A673 (cell line): Measurements from ENCODE around the gene DYRK1A. TPM values are rescaled to one million over a fixed set of nuclear protein-coding genes. Genes with fewer than 3 reads are reported as not detected.

Experiments
- BruUV-seq: library from RNA; stranded (reverse); fragments of 400-500 nt; replicated peaks from 2 replicates; lab custom pipeline; 2021; lab: Mats Ljungman, UMichigan
- CTCF ChIA-PET: fragments of 300-600 bp; sonication (Branson Sonifier 250); formaldehyde crosslinking; loops from one replicate; lab custom pipeline; 2022; ENCODE audit warnings: antibody characterized with exemption; lab: Charles Lee
- POLR2A ChIA-PET: fragments of 300-600 bp; sonication (Branson Sonifier 250); formaldehyde crosslinking; loops from one replicate; lab custom pipeline; 2022; ENCODE audit warnings: antibody characterized with exemption; ENCODE audit not compliant: low non-redundant PET; lab: Charles Lee
- DNase-seq: peaks from one replicate; pipeline ENCODE4 v3.0.0-alpha.2; 2015; ENCODE audit warnings: low spot score
- H3K27ac ChIP-seq: fragments of 200-600 bp; sonication (generic); 2 replicates; pipeline ENCODE4 v1.5.1; 2016; ENCODE audit warnings: mixed run types, low read depth, mild to moderate bottlenecking, mixed read lengths, antibody characterized with exemption, low read length; ENCODE audit not compliant: poor library complexity, severe bottlenecking
- H3K27me3 ChIP-seq: fragments of 200-600 bp; sonication (generic); replicated peaks from 2 replicates; pipeline ENCODE4 v1.6.1; 2017; ENCODE audit warnings: mixed run types, low read depth, mild to moderate bottlenecking, mixed read lengths, antibody characterized with exemption, low read length; ENCODE audit not compliant: insufficient read depth, poor library complexity
- H3K36me3 ChIP-seq: fragments of 200-600 bp; sonication (generic); 2 replicates; pipeline ENCODE4 v1.6.1; 2016; ENCODE audit warnings: mixed run types, mild to moderate bottlenecking, mixed read lengths, antibody characterized with exemption, low read length; ENCODE audit not compliant: insufficient read depth, poor library complexity, severe bottlenecking
- H3K4me1 ChIP-seq: fragments of 200-600 bp; sonication (generic); 2 replicates; pipeline ENCODE4 v1.6.1; 2017; ENCODE audit warnings: mixed run types, mild to moderate bottlenecking, mixed read lengths, antibody characterized with exemption, low read length; ENCODE audit not compliant: insufficient read depth, poor library complexity, severe bottlenecking
- H3K4me3 ChIP-seq: fragments of 200-600 bp; sonication (generic); 2 replicates; pipeline ENCODE4 v1.5.1; 2016; ENCODE audit warnings: low read depth, mixed run types, mild to moderate bottlenecking, mixed read lengths, low read length; ENCODE audit not compliant: poor library complexity, severe bottlenecking
- H3K9me3 ChIP-seq: fragments of 200-600 bp; sonication (generic); 2 replicates; pipeline ENCODE4 v1.6.1; 2016; ENCODE audit warnings: mixed run types, low read depth, mild to moderate bottlenecking, mixed read lengths, antibody characterized with exemption, low read length; ENCODE audit not compliant: poor library complexity, severe bottlenecking
- CTCF ChIP-seq: fragments of 300-800, 200-600 bp; sonication (generic); conservative IDR thresholded peaks from 2 replicates; pipeline ENCODE4 v1.5.1; 2017; ENCODE audit warnings: low read depth, mild to moderate bottlenecking, antibody characterized with exemption, low read length, moderate library complexity, mixed read lengths
- EZH2 ChIP-seq: fragments of 200-600 bp; sonication (generic); IDR thresholded peaks from 2 replicates; pipeline ENCODE4 v1.6.1; 2017; ENCODE audit warnings: borderline replicate concordance, low read depth, mild to moderate bottlenecking, mixed read lengths, antibody characterized with exemption, low read length; ENCODE audit not compliant: poor library complexity, severe bottlenecking
- intact Hi-C: fragments of 100-400 bp; cut with micrococcal nuclease; formaldehyde crosslinking; loops from one replicate; pipeline ENCODE4 v1.10.0; 2022; ENCODE audit not compliant: unreplicated experiment
- total RNA-seq: library from RNA; stranded (reverse); gene quantifications from 2 replicates; pipeline ENCODE4 v1.2.3, GENCODE V29; 2021

The DYRK1A gene
- total RNA-seq, 1 experiment from 2014 or later = 70.5 TPM

- Histone ChIP-seq H3K4me3 (no peak overlapping the region), H3K27me3 (no peaks in the 10 kb centered on the region), H3K36me3 (no peaks in the 10 kb centered on the region), H3K9me3 (no peaks in the 10 kb centered on the region), H3K27ac (no peak overlapping the region), H3K4me1 (peaks cover 7% of the 10 kb centered on the region)
- DNase-seq = no peak
- POLR2A ChIA-PET = no interaction called here
- no TSS peak for BruUV-seq
- intact Hi-C loops = loop anchor here (10.0 kb wide), 1 partner anchor 204 kb away; the partner anchor contains the start of gene DYRK1A
- CTCF ChIA-PET = no interaction called here
- TF ChIP-seq EZH2 (no peak), CTCF (no peak)
Observed at GRCh38 chr21:37568916-37569315, 202.3 kb downstream of the DYRK1A start.

DNA sequence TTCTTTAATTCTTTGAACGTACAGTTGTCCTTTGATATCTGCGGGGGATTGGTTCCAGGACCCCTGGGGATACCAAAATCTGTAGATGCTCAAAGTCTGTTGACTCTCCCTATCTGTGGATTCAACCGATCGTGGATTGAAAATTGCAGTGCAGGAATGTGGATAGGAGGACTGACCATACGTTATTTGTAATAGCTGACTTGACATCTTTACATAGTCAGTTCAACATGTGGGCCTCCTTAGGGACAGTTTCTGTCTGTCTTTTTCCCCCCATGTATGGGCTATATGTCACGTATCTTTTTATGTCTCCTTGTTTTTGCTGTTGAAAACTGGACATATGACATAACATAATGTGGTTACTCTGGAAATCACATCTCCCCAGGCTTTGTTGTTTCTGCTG is 204.9 kb downstream of the DYRK1A start:
- intact Hi-C loops = no loop called here
- Histone ChIP-seq H3K9me3 (no peaks in the 10 kb centered on the region), H3K36me3 (no peaks in the 10 kb centered on the region), H3K27me3 (no peaks in the 10 kb centered on the region), H3K27ac (no peak overlapping the region), H3K4me1 (no peaks in the 10 kb centered on the region), H3K4me3 (no peak overlapping the region)
- CTCF ChIA-PET = no interaction called here
- POLR2A ChIA-PET = no interaction called here
- TF ChIP-seq CTCF (no peak), EZH2 (no peak)
- no peak for DNase-seq
- no TSS peak for BruUV-seq

- CTCF ChIA-PET = no interaction called here
- Histone ChIP-seq H3K27ac (no peak overlapping the region), H3K4me3 (no peak overlapping the region), H3K27me3 (no peaks in the 10 kb centered on the region), H3K36me3 (no peaks in the 10 kb centered on the region), H3K9me3 (peaks cover 17% of the 10 kb centered on the region), H3K4me1 (no peaks in the 10 kb centered on the region)
- POLR2A ChIA-PET = no interaction called here
- no peak for TF ChIP-seq CTCF
- no peak for TF ChIP-seq EZH2
- DNase-seq = no peak
- BruUV-seq = no TSS peak
- intact Hi-C loops = no loop called here
Observed at GRCh38 chr21:37574316-37574715, 207.7 kb downstream of the DYRK1A start.
